GM21360 (cell line): Measurements from ENCODE around the gene APOBEC3A.
"Not testable (repeated sequence)": the region's sequence is repeated elsewhere in the genome, so short reads cannot be mapped to it uniquely, and the experiment has no call there.

Experiments
- ATAC-seq: cut with Tn5 transposase; IDR thresholded peaks from one replicate; pipeline ENCODE4 v1.9.1; 2021; ENCODE audit warnings: mild to moderate bottlenecking, moderate library complexity; ENCODE audit not compliant: unreplicated experiment

Gene APOBEC3A

DNA sequence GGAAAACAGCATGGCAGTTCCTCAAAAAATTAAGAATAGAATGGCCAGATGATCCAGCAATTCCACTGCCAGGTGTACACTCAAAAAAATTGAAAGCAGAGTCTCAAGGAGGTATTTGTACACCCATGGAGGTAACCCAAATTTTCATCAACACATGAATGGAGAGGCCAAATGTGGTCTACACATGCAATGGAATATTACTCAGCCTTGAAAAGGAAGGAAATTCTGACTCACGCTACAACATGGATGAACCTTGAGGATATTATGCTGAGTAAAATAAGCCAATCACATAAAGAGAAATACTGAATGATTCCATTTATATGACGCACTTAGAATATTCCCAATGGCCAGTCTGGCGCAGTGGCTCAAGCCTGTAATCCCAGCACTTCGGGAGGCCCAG is 19.9 kb downstream of the APOBEC3A start:
- not testable (repeated sequence) for ATAC-seq

- not testable (repeated sequence) for ATAC-seq
Measured at GRCh38 chr22:38980587-38980986, 23.2 kb downstream of the APOBEC3A start.

DNA sequence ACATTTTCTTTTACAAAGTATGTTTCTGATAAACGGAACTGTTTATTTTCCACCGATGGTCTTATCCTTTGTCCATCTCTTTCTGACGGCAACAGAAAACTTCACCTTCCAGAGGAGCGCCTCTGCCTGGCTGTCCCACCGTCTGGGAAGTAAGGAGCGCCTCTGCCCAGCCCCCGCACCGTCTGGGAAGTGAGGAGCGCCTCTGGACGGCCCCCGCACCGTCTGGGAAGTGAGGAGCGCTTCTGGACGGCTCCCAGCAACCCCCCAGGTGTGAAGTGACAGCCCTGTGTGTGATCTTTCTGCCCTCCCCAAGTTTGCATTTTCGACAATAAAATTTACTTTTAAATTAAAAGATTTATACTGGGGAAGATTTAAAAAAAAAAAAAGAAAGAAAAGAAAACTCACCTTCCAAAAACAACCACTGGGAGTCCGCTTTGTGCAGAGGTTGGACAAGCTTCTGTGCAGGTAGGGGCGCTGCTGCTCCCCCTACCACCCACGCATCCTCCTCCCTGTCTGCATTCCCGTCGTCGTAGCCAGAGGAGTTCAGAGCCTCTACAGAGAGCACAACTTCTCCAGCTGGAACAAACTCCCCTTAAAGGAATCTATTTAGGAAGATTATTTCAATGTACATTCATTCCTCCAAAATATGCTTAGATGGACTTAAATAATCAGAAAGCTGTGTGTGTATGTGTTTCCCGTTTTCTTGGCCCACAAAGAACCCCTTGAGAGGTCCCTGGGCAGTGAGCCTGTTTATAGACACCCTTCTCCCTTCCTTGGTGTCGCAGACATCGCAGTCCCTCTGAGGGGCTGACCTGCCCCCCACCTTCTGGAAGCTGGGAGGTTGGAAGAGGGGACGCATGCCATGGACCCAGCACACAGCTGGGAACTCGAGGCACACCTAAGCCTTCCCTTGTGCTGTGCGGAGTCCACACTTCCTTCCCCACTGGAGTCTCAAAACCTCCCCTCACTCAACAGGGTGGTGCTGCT is 23.9 kb downstream of the APOBEC3A start:
- ATAC-seq = no peak

DNA sequence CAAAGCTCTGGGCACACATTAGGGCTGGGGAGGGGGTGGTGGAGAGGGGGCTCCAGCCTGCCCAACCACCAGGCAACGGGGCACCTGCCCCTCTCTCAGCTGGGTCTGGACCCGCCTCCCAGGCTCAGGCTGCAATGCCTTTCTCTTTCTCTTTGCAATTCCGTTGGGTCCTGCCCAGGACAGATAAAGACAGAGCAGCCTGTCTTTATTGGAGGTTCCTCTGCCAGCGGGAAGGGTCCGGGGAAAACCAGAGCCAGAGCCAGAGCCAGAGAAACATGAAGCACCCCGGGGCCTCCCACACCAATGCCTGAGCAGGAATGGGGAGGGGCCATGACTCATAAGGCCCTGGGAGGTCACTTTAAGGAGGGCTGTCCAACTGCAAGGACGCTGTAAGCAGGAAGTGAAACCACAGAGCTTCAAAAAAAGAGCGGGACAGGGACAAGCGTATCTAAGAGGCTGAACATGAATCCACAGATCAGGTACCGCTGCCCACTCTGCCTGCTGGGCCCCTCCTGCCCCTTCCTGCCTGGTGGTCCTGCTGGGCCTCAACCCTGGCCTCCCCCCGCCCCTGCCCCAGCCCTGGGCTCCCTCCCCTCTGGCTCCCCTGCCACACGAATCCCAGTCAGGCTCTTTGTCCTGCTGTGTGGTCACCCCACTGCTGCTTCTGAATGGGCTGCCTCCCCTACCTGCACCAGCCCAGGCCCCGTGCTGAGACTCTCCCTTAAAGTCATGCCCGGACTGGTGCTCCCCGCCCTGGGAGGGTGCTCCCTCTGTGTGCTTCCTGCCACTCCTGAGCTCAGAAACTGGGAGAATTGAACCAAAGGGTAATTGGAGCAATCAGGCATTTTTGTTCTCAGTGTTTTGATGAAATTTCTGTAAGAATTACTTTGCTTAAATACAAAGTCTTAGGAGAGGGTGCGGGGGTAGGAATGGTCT is 24.9 kb downstream of the APOBEC3A start, which contains the start of gene APOBEC3B:
TSS of gene APOBEC3B (plus strand) at position 356 of the 936 bp plus-strand sequence. CDS start at position 463, 107 bp downstream.
- ATAC-seq = peak; percentile 51

DNA sequence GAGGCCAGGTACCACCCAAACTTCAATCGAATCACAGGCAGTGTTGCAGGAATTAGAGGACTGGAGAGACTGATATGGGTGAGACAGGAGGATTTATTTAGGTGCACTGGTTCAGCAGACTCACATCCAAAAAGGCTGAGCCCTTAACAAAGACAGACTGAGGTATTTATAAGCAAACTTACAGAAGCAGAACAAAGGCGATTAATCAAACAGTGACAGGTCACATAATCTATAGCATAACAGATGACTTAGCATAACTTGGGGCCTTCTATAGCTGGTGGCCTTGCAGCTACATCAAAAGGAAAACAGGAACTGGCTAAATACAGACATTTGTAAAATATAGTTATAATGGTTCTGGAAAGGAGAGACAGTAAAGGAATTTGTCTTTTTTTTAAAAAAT is 26.8 kb downstream of the APOBEC3A start:
- ATAC-seq = no peak

DNA sequence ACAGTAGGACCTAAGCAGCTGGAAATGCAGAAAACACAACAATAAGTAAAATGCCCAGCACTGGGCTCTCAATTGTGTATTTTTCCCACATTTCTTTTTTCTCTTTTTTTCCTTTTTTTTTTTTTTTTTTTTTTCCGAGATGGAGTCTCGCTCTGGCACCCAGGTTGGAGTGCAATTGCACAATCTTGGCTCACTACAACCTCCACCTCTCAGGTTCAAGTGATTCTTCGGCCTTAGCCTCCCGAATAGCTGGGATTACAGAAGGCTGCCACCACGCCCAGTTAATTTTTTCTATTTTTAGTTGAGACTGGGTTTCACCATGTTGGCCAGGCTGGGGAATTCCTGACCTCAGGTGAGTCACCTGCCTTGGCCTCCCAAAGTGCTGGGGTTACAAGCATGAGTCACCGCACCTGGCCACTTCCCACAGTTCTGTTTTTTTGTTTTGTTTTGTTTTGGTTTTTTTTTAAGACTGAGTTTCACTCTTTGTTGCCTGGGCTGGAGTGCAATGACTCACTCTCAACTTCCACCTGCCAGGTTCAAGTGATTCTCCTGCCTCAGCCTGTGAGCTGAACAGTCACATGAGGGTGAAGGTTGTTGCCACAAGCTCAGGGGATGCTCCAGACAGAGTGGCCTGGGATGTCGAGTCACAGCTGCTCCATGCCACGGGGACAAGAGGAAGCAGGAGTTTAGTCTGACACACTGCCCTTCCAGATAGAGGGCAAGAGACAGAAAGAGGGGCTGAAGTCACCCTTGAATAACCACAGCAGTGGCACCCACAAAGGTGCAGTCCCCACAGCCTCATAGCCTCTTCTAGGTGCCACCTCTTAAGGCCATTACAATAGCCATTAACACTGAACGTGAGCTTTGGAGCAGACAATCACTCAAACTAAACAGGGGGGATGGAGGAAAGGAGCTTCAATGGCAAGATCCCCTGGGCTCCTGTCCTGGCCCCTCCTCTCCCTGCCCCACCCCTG is 27.7 kb downstream of the APOBEC3A start:
- peak; percentile 72 for ATAC-seq

DNA sequence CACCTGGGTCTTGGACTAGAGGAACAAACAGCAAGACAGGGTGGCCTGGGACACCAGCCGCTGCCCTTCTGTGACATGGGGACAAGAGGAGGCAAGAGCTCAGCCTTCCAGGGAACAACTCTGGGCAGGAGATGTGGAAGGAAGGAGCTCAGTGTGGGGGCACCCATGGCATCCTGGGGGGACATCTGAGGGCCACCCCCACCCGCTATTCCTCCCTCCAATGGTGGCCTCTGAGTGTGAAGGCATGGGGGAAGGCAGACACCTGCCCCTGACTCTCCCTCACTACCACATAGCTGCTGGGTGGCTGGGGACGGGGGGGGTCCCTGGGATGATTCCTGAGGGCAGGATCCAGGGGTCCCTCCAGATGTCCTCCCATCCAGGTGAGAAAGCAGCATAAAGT is 29.2 kb downstream of the APOBEC3A start:
- no peak for ATAC-seq

GRCh38 chr22:38987171-38987895 is 29.9 kb downstream of the APOBEC3A start:
- ATAC-seq = no peak

GRCh38 chr22:38989466-38989865 is 32.1 kb downstream of the APOBEC3A start:
- no peak for ATAC-seq

DNA sequence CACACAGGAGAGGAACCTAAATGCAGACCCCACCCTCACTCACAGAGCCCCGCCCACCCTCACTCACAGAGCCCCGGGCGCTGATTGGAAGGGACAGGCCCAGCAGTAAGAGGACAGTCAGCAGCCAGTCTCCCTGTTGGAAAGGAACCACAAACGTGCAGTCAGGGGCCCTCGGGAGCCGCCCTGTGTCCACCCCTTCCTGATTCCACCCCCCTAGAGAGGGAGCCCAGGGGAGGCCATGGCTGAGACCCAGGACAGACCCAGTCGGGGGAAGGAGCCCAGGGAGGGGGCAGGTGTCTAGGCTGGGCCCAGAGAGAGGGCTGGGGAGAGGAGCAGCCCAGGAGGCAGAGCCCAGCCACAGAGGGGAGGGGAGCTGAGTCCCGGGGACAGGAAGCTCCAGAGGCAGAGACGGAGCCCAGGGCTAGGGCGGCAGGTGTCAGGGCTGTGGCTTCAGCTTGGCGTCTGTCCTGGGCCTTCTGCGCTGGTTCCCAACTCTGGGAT is 35.5 kb downstream of the APOBEC3A start:
- not testable (repeated sequence) for ATAC-seq

DNA sequence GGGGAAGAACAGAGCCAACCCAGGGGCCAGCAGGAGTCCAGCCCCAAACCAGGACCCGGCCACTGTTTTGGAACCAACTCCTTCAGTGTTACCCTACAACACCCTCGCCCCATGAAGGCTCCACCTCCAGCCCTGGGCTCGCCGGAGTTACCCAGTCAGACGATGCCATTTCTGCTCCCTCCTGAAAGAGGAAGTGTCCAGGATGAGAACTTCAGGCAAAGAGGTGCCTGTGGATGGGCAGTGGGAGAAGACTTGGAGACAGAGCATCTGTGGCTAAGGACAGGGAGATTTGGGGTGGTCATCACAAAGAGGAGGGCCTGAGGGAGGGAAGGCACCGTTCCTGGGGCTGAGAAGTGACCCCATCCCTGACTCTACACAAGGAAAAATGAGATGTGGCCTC is 38.7 kb downstream of the APOBEC3A start:
- ATAC-seq = no peak

- no peak for ATAC-seq
Measured at GRCh38 chr22:38997518-38997917, 40.1 kb downstream of the APOBEC3A start.

DNA sequence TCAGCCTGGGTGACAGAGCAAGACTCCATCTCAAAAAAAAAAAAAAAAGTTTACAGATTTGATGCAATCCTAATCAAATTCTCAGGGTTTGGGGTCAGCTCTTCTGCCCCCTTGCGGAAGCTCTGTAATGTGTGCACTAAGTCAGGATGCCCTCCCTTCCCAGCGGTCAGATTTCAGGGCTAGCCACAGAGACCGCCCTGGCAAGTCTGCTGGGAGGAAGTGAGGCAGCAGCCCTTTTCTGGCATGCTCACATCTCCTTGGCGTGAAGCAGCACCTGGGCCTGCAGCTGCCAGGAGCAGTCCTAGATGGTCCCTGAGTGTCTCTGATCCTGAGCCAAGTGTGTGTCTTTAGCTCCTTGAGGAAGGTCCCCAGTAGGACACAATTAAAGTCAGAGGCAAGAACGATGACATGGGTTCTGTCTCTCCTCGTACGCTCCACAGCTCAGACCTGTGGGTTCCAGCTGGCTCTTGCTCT is 45.8 kb downstream of the APOBEC3A start:
- no peak for ATAC-seq

- no peak for ATAC-seq
Measured at GRCh38 chr22:39007177-39007576, 49.8 kb downstream of the APOBEC3A start.

- ATAC-seq = not testable (repeated sequence)
Measured at GRCh38 chr22:39008271-39008850, 51.0 kb downstream of the APOBEC3A start.

DNA sequence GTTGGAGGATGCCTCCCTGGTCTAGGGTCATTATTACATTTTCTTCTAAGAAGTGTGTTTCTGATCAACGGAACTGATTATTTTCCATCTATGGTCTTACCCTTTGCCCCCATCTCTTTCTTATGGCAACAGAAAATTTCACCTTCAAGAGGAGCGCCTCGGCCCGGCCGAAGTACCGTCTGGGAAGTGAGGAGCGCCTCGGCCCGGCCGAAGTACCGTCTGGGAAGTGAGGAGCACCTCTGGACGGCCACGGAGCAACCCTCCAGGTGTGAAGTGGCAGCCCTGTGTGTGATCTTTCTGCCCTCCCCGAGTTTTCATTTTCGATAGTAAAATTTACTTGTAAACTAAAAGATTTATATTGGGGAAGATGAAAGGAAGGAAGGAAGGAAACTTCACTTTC is 53.5 kb downstream of the APOBEC3A start:
- ATAC-seq = no peak
